ENCODE data around the gene NFE2L3. TPM values are rescaled to one million over a fixed set of nuclear protein-coding genes. Genes with fewer than 3 reads are reported as not detected.

The NFE2L3 gene
- total and polyA plus RNA-seq, 9 of the 15 experiments (the other 6 are each of a cell fraction or from before 2014, with no cell fraction given): 2.9 to 16.9 (median 12.4) TPM

DNA sequence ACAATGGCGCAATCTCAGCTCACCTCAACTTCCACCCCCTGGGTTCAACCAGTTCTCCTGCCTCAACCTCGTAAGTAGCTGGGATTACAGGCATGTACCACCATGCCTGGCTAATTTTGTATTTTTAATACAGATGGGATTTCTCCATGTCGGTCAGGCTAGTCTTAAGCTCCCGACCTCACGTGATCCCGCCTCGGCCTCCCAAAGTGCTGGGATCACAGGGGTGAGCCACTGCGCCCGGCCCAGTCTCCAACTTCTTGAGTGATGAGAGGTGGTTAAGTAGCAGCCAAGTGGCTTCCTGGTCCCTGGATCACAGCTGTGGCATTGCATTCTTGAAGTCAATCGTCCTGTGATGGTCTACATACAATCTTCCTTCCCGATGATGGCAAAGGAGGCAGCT is 46.1 kb upstream of the NFE2L3 start:
- Histone ChIP-seq H2AFZ (ENCODE audit: low read depth, low read length) (no peak overlapping the region), H3K4me2 (ENCODE audit: insufficient read depth, low read length) (no peak overlapping the region), H3K4me3 (no peak overlapping the region), H3K36me3 (ENCODE audit: control insufficient read depth, insufficient read depth, low read length) (no peaks in the 10 kb centered on the region), H3K9ac (ENCODE audit: insufficient read depth in 1 of 2, low read depth in 2 of 2, low read length in 2 of 2) (no peak overlapping the region), H3K79me2 (ENCODE audit: control insufficient read depth, insufficient read depth, low read length) (no peaks in the 10 kb centered on the region), H3K27me3 (ENCODE audit: control insufficient read depth in 2 of 2, insufficient read depth in 2 of 2, low read length in 2 of 2) (peaks cover 19 to 31% of the 10 kb centered on the region in 2 experiments), H3K9me1 (ENCODE audit: control insufficient read depth, insufficient read depth, low read length) (no peaks in the 10 kb centered on the region), H3K9me3 (replicated peaks; ENCODE audit: control insufficient read depth, insufficient read depth, low read depth, low read length) (no peaks in the 10 kb centered on the region), H4K20me1 (replicated peaks; ENCODE audit: control insufficient read depth, insufficient read depth, low read length) (no peaks in the 10 kb centered on the region), H3K27ac (ENCODE audit: extremely low read depth, low read depth, low read length) (no peak overlapping the region), H3K4me1 (replicated peaks in 1 of 2; ENCODE audit: control insufficient read depth in 2 of 2, insufficient read depth in 2 of 2, low read length in 2 of 2) (no peaks in the 10 kb centered on the region; a peak in 1 of 5 replicates)
- 7% methylated on average over 11 of the region's 11 CpGs for WGBS (ENCODE audit: insufficient coverage, low coverage, missing lambda C conversion rate)
- TF ChIP-seq ARID2 (IDR thresholded peaks at IDR 0.05) (no peak), CREB1 (IDR thresholded peaks at IDR 0.05) (no peak), CREB1 (CRISPR knock-in tag; IDR thresholded peaks at IDR 0.05) (no peak)
- ATAC-seq (no peak), DNase-seq (ENCODE audit: extremely low read depth in 1 of 4, low spot score in 3 of 4) (no peak), FAIRE-seq (no peak)
- POLR2A ChIA-PET: interaction anchor here (0.6 to 1.2 kb wide), 5 partner anchors 11 to 214 kb away, joined by 3 to 4 read pairs (median 3); no protein-coding TSS in a partner anchor
- in situ Hi-C loops (cut with MboI) (no loop called here), intact Hi-C loops (cut with micrococcal nuclease) (loop anchor here (1.0 kb wide), 1 partner anchor 10 kb away; no protein-coding TSS in a partner anchor)
- BruUV-seq (replicated peaks): no TSS peak
- CTCF ChIA-PET (ENCODE audit: low intra/inter-chr PET ratio): no interaction called here

GRCh38 chr7:26112203-26112740 is 39.7 kb upstream of the NFE2L3 start:
- 15% methylated on average over 6 of the region's 6 CpGs for WGBS (ENCODE audit: insufficient coverage, low coverage, missing lambda C conversion rate)
- H2AFZ ChIP-seq (ENCODE audit: low read depth, low read length): no peak overlapping the region
- CTCF ChIA-PET (ENCODE audit: low intra/inter-chr PET ratio): no interaction called here
- in situ Hi-C loops (cut with MboI): no loop called here
- H3K79me2 ChIP-seq (ENCODE audit: control insufficient read depth, insufficient read depth, low read length): no peaks in the 10 kb centered on the region
- BruUV-seq (replicated peaks): no TSS peak
- H3K27me3 ChIP-seq (ENCODE audit: control insufficient read depth in 2 of 2, insufficient read depth in 2 of 2, low read length in 2 of 2): peaks cover 17 to 24% of the 10 kb centered on the region in 2 experiments
- DNase-seq (ENCODE audit: extremely low read depth in 1 of 4, low spot score in 3 of 4) (no peak), ATAC-seq (no peak), FAIRE-seq (no peak)
- H3K9me1 ChIP-seq (ENCODE audit: control insufficient read depth, insufficient read depth, low read length): no peaks in the 10 kb centered on the region
- no peaks in the 10 kb centered on the region for H3K36me3 ChIP-seq (ENCODE audit: control insufficient read depth, insufficient read depth, low read length)
- no peak overlapping the region for H3K4me2 ChIP-seq (ENCODE audit: insufficient read depth, low read length)
- H4K20me1 ChIP-seq (replicated peaks; ENCODE audit: control insufficient read depth, insufficient read depth, low read length): no peaks in the 10 kb centered on the region
- intact Hi-C loops (cut with micrococcal nuclease): no loop called here
- no peak overlapping the region for H3K9ac ChIP-seq (ENCODE audit: insufficient read depth in 1 of 2, low read depth in 2 of 2, low read length in 2 of 2)
- TF ChIP-seq RNF2 (IDR thresholded peaks at IDR 0.05) (peak; percentile 12; the same call in 1 of the 2 replicates), CBX8 (IDR thresholded peaks at IDR 0.05; ENCODE audit: borderline replicate concordance, extremely low read depth, low read depth, low read length, poor library complexity, severe bottlenecking) (peak; percentile 98), CBX2 (IDR thresholded peaks at IDR 0.05; ENCODE audit: insufficient read depth, low read length, poor library complexity, severe bottlenecking) (no peak)
- no peak overlapping the region for H3K4me3 ChIP-seq
- H3K4me1 ChIP-seq (replicated peaks in 1 of 2; ENCODE audit: control insufficient read depth in 2 of 2, insufficient read depth in 2 of 2, low read length in 2 of 2): no peaks in the 10 kb centered on the region
- no peaks in the 10 kb centered on the region for H3K9me3 ChIP-seq (replicated peaks; ENCODE audit: control insufficient read depth, insufficient read depth, low read depth, low read length)
- no peak overlapping the region for H3K27ac ChIP-seq (ENCODE audit: extremely low read depth, low read depth, low read length)
- POLR2A ChIA-PET: interaction anchor here (0.5 to 1.4 kb wide), 2 partner anchors 16 to 90 kb away, joined by 3 read pairs; no protein-coding TSS in a partner anchor
